Measurements from ENCODE around the gene SNX13.

Gene SNX13, protein sequence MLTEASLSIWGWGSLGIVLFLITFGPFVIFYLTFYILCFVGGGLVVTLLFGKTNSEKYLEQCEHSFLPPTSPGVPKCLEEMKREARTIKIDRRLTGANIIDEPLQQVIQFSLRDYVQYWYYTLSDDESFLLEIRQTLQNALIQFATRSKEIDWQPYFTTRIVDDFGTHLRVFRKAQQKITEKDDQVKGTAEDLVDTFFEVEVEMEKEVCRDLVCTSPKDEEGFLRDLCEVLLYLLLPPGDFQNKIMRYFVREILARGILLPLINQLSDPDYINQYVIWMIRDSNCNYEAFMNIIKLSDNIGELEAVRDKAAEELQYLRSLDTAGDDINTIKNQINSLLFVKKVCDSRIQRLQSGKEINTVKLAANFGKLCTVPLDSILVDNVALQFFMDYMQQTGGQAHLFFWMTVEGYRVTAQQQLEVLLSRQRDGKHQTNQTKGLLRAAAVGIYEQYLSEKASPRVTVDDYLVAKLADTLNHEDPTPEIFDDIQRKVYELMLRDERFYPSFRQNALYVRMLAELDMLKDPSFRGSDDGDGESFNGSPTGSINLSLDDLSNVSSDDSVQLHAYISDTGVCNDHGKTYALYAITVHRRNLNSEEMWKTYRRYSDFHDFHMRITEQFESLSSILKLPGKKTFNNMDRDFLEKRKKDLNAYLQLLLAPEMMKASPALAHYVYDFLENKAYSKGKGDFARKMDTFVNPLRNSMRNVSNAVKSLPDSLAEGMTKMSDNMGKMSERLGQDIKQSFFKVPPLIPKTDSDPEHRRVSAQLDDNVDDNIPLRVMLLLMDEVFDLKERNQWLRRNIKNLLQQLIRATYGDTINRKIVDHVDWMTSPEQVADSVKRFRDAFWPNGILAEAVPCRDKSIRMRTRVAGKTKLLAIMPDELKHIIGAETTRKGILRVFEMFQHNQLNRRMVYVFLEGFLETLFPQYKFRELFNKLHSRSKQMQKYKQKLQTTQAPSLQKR

DNA sequence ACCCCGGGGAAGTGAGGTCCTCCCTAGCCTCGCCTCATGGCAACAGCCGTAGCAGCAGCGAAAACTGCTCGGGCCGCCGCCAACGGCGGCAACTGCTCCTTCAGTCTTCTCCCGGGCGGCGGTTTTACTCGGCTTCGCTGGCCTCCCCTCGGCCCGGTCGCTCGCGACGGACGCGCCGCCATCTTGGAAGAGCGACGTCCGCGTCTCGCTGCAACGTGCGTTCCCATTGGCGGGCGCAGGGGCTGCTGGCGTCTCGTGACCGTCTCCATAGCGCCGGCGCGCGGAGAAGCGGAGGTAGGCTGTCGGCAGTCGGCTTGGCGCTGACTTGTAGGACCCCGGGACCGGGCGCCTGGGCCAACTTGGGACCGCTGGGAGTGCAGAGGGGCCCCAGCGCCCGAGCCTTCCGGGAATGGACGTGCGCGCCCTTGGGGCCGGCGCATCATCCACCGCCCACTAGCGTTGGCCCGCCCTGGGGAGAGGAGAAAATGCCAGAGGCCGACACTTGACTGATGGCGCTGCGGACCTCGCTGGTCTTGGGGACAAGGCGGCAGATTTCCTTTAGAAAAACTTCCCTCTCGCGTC is at the start of gene SNX13:
Gene SNX13, minus strand, starts transcription at position 193 of the 582 bp plus-strand sequence. CDS start 199 bp downstream, outside the sequence.
- DNase-seq = peak; percentile 87

DNA sequence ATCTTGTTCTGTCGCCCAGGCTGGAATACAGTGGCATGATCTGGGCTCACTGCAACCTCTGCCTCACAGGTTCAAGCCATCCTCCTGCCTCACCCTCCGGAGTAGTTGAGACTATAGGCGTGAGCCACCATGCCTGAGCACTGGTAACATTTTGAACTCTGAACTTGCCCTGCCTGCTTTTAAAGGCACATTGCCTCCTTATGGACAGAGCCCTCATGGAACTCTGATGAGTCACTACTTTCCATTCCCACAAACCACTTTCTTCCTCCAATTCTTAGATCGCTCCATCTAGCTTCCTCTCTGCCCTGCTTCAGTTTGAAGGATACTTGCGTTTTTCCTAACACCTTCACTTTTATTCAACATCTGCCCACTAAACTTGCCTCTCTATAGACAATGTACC is 49.3 kb upstream of the SNX13 start:
- no peak for DNase-seq

DNA sequence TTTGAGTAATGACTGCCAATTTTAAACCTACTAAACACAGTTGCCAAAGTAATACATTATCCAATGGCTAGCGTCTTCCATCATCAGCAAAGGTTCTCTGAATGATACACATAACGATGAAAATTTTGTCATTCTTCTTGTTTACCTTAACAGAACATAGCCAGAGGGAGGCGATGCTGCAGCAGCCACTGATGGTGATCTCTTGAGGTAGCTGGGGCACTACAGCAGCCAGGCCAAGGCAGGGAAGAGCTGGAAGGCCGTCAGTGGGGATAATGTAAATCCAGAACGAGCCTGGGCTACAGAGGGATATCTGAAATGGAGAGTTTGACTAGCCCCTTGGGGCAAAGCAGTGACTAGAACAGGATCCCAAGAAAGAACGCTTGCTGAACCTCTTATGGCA is 48.6 kb upstream of the SNX13 start:
- DNase-seq = no peak

DNA sequence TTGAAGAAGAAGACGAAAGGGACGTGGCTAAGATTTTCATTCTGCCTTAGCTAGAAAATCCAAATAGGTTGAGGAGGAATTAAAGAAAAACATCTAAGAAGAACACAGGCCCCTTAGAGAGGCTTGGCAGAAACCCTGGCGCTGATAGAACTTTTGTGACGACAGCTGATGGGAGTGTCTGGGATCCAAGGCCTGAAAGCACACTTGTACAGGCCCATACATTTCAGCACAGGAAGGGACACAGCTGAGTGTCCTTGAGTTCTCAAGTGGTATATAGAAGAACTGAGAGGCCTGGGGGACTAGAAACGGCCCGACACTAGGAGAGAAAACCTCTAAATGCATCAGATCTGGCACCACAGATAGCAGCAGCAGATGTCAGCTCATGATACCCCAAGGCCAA is 47.8 kb upstream of the SNX13 start:
- no peak for DNase-seq

DNA sequence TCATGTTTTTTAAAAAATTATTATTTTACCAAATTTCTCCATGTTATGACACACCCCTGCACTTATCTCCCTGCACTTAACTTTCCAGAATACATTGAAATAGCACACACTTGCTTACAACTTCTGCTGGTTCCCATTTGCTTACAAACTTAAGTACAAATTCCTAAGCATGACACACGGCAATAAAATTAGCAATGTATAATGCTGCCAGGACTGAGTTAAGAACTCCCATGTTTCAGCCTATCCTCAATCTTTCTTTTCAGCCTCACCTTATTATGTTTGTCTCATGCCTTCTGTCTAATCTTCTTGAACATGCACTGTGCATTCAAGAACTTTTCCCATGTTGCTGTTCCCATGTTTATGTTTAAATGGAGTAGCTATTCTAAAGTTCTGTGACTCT is 46.6 kb upstream of the SNX13 start:
- DNase-seq = no peak

DNA sequence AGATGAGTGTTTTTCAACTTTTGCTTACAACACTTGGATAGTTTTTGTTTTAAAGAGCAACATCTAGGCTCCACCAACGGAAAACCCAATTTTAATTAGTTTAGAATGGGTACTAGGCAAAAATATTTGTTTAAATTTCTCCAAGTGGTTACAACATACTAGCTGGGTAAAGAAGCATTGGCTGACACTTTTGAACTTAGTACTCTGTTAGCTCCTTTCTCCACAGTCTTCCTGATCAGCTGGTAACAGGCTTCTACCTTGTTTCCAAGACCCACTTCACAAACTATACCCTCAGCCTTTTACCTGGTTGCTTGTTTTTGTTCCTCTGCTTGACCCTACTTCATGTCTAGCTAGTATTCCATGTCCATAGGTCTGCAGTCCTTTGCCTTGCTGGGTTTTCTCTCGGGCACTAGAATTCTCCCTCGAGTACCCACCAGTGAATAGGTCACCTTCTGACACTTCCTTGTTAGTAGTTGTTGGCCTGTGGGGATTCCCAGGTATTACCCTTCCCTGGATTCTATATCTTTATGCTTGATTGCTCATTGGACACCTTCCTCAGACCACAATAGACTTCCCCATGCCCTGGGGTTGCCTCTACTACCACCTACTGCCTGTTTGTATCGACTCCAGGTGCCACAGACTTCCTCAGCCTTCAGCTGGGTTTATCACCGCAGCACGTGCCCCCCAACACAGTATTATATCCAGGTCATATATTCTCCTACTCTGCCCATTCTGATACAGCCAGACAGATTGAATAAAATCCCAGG is 45.4 kb upstream of the SNX13 start:
- no peak for DNase-seq

DNA sequence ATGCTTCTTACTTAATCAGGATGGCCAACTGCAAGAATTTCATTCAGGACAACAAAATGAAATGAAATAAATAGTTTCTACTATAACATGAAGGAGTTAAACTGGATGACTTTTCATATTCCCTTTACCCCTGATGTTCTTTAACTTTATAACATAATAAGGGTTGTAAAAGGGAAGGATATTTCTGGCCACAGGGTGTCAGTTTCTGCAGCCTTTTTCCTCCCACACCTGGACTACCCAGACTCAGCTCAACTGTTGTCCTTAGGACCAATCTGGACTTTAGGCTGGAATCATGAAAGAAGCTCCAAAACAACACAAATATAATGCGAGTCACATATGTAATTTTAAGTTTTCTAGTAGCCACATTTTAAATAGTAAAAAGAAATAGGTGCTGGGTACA is 44.0 kb upstream of the SNX13 start:
- DNase-seq = no peak

DNA sequence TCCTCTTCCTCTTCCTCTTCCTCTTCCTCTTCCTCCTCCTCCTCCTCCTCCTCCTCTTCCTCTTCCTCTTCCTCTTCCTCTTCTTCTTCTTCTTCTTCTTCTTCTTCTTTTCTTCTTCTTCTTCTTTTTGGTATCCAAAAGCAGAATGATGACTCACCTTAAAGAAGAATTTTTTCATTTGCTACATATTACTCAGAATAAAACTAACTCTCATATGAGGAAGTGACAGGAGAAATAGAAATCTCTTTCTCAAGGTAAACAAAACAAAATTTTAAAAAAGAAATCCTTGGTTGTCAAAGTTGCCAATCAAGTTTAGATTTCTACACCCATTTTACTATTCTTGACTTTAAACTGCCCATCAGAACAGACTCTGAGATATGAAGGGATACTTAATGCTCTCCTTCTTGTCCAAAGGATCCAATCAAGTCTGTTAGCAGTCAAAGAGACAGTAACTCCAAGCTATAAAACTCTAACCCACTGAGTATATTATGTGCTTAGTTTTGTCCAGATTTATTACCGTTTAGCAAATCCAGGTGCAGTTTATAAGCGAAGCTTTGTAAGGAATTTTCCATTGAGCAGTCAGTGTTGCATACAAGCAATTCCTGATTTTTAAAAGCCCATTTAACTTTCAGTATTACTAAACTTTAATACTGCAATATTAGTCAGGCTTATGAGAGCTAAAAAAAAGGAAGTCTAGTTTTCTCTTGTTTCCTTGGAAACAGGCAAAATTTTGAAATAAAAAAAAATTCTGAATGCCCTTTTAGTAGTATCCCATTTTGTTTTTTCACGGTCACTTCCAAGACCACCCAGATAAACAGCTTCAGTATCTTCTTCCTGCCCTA is 43.1 kb upstream of the SNX13 start:
- no peak for DNase-seq

DNA sequence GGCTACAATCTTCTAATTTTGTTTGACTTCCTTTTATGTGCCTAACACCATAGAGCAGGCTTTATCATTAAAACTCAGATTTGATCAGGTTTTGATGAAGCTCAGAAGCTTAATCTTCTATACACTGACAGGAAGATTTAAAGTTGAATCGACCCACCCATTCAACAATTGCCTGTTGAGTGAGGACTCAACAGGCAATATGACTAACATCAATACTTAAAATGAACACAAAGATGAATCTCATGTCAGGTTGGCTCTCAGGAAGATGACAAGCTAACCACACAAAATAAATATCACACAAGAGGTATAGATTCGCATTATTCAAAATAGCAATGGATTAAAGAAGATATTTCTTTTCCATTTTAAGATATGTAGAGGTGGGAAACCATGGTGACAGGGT is 36.7 kb upstream of the SNX13 start:
- no peak for DNase-seq

DNA sequence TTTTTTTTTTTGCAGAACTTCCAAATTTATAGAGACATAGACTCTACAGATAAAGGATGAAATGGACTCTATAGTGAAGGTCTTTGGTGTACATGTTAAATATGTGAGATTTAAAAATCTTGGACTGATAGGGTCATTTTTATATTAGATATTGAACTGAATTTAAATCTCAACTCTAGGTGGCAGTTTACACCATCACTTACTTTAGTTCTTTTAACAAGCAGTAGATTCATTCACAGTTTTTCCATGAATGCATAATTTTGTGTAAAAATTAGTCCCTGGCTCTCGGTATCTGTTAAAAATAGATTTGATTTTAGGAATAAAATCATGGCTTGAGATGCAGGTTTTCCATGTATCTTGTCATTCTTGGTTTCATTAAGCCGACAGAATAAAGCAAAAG is 31.1 kb upstream of the SNX13 start:
- DNase-seq = no peak

DNA sequence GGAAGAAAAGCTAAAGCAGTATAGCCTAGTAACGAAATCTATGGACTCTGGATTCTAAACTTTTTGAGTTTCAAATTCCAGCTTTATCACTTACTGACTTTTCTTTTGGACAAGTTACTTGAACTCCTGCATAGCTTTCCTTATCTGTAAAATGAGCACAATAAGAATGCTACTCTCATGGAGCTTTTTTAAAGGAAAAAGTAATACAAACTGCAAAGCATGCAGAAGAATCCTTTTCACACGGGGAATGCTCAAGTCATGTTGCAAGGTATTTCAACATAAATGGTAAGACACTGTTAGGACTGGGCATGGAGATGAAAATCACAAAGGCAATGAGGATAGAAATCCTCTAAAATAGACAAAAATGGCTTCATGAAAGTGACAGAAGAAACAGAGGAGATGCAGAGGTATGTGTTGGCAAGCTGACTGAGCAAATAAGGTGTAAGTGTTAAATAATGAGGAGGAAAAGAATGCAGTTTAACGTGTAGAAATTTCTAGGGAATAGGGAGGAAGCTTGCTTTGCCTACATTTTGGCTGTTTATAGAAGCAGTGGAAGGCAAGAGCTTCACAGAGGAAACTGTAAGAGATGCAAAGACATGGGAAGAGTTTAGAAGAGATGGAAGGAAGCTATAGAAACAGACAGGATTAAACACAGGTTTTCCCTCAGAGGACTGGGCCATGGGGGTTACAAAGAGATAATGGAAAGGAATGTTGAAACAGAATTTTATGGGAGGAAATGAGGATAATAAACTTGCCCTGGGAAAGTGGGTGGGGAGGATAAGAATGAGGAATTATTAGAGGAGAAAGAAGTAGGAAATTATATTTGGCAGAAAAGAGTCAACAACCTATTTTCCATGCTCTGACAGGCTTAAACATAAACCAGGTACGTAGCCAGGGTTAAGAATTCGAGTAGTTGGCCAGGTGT is 28.8 kb upstream of the SNX13 start:
- no peak for DNase-seq

DNA sequence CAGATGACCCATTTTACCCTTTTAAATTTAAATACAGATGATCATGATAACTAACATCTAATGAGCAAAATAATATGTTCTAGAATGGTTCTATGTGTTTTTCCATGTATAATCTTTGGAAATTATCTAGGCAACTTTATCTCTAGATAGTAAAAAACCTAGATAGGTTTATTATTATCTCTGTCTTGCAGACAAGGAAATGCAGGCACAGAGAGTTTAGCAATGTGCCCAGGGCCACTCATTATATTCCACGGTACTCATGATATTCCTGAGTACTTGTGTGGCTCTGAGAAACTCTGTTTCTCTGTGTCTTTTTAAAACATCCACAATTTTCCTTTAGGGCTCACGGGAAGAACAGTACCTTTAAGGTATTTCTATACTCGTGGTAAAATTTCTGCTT is 26.4 kb upstream of the SNX13 start:
- DNase-seq = no peak

DNA sequence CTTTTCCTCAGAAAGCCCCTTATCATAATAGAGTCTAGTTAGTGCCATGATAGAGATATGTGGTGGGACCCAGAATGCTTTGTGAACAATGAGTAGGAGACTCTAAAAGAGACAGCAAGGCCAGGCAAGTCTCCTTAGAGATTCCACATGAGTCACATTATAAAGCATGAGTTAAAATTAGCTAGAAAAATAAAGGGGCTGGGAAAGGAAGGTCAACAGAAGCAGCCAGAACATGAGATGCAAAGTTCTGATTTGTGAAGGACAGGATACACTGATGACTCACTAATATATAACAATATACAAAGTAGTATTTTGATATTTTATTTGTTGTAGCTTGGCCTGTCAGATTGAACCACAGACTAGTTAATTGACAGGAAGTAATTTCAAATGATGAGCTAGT is 25.3 kb upstream of the SNX13 start:
- no peak for DNase-seq

DNA sequence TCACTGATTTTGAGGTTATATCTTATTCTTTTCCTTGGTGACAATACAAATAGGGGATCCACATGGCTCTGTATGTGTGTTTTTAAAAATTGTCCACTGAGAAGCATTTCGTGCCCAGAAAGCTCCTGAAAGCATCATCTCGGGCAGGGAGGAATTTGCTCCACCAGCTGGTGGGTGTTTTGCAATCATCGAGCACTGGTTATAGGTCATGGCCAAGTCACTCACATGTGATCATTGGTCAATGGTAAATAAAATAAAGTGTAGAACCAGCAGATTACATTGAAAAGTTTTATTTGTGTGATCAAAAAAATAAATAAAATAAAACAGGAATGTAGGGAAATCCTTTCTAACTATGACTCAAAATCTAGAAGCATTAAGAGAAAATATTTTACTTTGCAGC is 23.0 kb upstream of the SNX13 start:
- no peak for DNase-seq

DNA sequence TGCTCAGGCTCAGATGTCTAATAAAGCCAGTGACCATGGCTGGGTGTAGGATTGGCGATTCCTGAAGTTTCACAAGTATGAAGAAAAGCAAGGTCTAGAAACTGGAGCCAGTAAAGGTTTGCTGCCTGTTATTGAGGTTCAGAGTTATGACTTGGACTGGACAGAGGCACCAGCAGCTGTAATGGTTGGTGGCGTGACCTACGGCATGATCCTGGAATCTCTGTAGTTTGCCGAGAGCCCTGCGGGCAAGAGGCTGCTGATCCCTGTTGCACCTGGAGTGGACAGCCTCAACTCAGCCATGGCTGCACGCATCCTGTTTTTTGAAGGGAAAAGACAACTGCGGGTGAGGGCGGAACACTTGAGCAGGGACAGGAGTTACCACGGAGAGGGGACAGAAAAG is 22.4 kb upstream of the SNX13 start:
- DNase-seq = no peak

DNA sequence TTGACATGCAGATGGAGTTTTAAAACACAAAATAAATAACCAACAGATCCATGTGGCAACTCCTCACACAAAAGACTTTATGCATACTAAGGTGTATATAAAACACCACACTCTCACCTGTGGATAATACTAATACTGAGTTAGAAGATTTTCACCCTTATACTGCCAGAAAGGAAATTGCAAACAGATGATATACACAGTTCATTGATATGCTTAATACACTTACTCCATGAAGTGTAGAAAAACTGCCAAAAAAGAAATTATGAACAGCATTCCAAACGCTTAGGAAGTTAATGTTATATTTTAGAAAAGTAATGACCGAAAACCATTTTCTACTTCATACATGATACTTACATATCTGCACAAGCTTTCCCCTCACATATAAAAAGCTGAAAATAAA is 17.6 kb upstream of the SNX13 start:
- no peak for DNase-seq

DNA sequence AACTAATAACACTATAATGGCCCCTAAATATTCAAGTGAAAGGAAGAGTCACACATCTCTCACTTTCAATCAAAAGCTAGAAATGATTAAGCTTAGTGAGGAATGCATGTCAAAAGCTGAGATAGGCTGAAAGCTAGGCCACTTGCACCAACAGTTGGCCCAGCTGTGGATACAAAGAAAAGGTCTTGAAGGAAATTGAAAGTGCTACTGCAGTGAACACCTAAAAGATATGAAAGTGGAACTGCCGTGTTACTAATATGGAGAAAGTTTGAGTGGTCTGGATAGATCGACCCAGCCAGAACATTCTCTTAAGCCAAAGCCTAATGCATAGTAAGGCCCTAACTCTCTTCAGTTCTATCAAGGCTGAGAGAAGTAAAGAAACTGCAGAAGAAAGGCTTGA is 12.1 kb upstream of the SNX13 start:
- DNase-seq = no peak

DNA sequence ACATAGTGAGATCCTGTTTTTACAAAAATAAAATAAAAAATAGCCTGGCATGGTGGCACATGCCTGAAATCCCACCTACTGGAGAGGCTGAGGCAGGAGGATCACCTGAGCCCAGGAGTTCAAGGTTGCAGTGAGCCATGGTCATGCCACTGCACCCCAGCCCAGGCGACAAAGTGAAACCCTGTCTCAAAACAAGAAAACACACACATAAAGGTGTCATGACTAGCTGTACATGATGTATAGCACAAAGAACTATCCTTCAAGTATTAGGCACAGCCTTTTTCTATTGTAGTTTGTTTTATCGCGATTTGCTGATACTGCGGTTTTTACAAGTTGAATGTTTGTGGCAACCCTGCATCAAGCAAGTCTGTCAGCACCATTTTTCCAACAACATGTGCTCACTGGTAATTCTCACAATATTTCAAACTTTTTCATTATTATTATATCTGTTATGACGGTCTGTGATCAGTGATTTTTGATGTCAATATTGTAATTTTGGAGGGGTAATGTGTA is 11.5 kb upstream of the SNX13 start:
- DNase-seq = no peak

DNA sequence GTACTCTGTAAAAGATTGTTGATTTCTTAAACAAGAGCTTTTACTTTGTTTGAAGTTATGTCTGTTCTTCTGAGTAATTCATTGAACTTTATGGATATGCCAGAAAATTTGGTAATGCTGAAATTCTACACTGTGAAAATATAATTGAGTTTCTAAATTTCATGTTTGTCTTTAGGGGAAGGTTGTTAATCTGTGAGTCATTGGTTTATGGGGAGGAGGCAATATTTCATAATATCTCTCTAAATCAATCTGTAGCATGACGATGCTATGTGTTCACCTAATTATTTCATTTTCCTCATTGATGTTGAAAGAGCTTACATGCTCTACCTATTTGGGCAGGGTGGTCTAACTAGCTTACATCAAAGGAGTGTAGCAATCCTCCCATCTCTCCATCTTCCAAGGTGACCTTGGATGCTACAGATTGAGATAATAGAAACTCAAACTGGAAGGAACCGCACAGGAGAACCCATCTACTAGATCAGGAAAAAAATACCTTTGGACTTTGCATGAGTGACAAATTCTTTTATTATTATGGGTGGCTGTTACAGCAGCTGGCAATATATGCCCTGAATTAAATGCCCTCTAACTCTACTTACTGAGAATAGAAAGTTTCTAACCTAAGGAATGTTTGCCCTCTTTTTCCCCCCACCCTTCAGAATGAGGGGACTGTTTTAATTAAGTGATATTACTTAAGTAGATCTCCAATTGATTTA is 8.4 kb upstream of the SNX13 start:
- DNase-seq = no peak

DNA sequence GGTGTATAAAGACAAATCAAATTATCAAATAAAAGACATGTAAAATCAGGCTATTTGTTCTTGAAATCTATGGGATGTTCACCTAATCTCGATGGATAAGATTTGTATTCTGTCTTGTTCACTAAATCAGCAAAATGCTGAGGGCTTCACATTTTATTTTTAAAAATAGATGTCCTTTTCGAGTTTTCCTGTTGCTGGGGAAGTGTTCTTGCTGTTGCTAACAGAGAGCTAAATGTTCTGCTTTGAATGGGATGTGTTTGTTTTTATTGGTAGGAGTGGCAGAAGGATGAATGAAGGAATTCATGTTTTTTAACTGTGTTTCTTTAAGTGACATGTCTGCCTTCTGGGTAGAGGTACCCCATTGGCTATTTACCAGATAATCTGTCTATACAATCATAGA is 7.3 kb upstream of the SNX13 start:
- DNase-seq = no peak

All from NCI-H1436 (cell line).